Liver (tissue), 9 donors: ENCODE results near the gene ZNF556. TPM values are rescaled to one million over a fixed set of nuclear protein-coding genes. Genes with fewer than 3 reads are reported as not detected.
A peak's percentile ranks its signal among the peaks of the same experiment; 100 is the strongest.

ENCODE experiments used
- DNase-seq: peaks from one replicate; pipeline ENCODE4 v3.0.0-alpha.2; 2017; ENCODE audit warnings: low spot score
- H3K27ac ChIP-seq, 2 donors: one replicate each; pipeline ENCODE4 v1.7.0; 2013; ENCODE audit warnings: inconsistent platforms in 2 of 2, low read length in 2 of 2, control low read depth in 1 of 2, low read depth in 1 of 2, mild to moderate bottlenecking in 1 of 2
- H3K27me3 ChIP-seq, 4 donors: one replicate each; pipeline versions ENCODE4 v1.6.1 to v1.7.0; 2013; ENCODE audit warnings: low read length in 3 of 4, inconsistent platforms in 1 of 4, mild to moderate bottlenecking in 1 of 4, moderate library complexity in 1 of 4; ENCODE audit not compliant: control insufficient read depth in 4 of 4, insufficient read depth in 4 of 4
- H3K36me3 ChIP-seq, 4 donors: one replicate each; pipeline versions ENCODE4 v1.6.1 to v1.7.0; 2013; ENCODE audit warnings: low read length in 3 of 4, mild to moderate bottlenecking in 3 of 4, low read depth in 1 of 4, moderate library complexity in 1 of 4; ENCODE audit not compliant: control insufficient read depth in 4 of 4, insufficient read depth in 3 of 4
- H3K4me1 ChIP-seq, 4 donors: one replicate each; pipeline versions ENCODE4 v1.6.1 to v1.7.0; 2013; ENCODE audit warnings: low read length in 3 of 4, mild to moderate bottlenecking in 3 of 4, moderate library complexity in 1 of 4; ENCODE audit not compliant: control insufficient read depth in 4 of 4, insufficient read depth in 4 of 4
- H3K4me3 ChIP-seq, 3 donors: one replicate each; pipeline versions ENCODE4 v1.6.1 to v1.7.0; 2013; ENCODE audit warnings: low read length in 3 of 3, control low read depth in 1 of 3, low read depth in 1 of 3, mild to moderate bottlenecking in 1 of 3
- H3K9ac ChIP-seq, 2 donors: one replicate each; pipeline ENCODE4 v1.7.0; 2013; ENCODE audit warnings: low read length in 2 of 2, mild to moderate bottlenecking in 2 of 2, moderate library complexity in 2 of 2, control low read depth in 1 of 2, low read depth in 1 of 2
- H3K9me3 ChIP-seq, 4 donors: one replicate each; pipeline versions ENCODE4 v1.6.1 to v1.7.0; 2013; ENCODE audit warnings: low read length in 3 of 4; ENCODE audit not compliant: control insufficient read depth in 4 of 4
- FOXA1 ChIP-seq: IDR thresholded peaks from 2 replicates; pipeline ENCODE4 v1.6.1; 2016; ENCODE audit warnings: antibody characterized with exemption
- FOXA2 ChIP-seq: IDR thresholded peaks from 2 replicates; pipeline ENCODE4 v1.6.1; 2016; ENCODE audit warnings: antibody characterized with exemption
- HNF4G ChIP-seq: IDR thresholded peaks from 2 replicates; pipeline ENCODE4 v1.6.1; 2016; ENCODE audit warnings: antibody characterized with exemption
- RAD21 ChIP-seq, 2 donors: IDR thresholded peaks; 2 replicates each; pipeline ENCODE4 v1.6.1; 2016; ENCODE audit warnings: antibody characterized with exemption in 2 of 2, mild to moderate bottlenecking in 2 of 2
- REST ChIP-seq: IDR thresholded peaks from 2 replicates; pipeline ENCODE4 v1.6.1; 2016; ENCODE audit warnings: antibody characterized with exemption, mild to moderate bottlenecking
- RXRA ChIP-seq, 2 donors: IDR thresholded peaks; 2 replicates each; pipeline ENCODE4 v1.6.1; 2017 to 2018; ENCODE audit warnings: antibody characterized with exemption in 2 of 2, mild to moderate bottlenecking in 1 of 2
- SP1 ChIP-seq: IDR thresholded peaks from 2 replicates; pipeline ENCODE4 v1.6.1; 2018; ENCODE audit warnings: antibody characterized with exemption, mild to moderate bottlenecking
- TAF1 ChIP-seq: conservative IDR thresholded peaks from 2 replicates; pipeline ENCODE4 v1.6.1; 2016; ENCODE audit warnings: antibody characterized with exemption, mild to moderate bottlenecking
- YY1 ChIP-seq: IDR thresholded peaks from 2 replicates; pipeline ENCODE4 v1.6.1; 2016; ENCODE audit warnings: antibody characterized with exemption, mild to moderate bottlenecking
- ZBTB33 ChIP-seq: IDR thresholded peaks from 2 replicates; pipeline ENCODE4 v1.6.1; 2016; ENCODE audit warnings: antibody characterized with exemption
- WGBS: extraction: QIAGEN DNeasy Blood & Tissue Kit; methylation state at CpG from one replicate; pipeline ENCODE4 v1.1.7; 2013; 5-methylcytosine and 5-hydroxymethylcytosine counted together
- polyA plus RNA-seq, 2 donors: library from polyadenylated mRNA; stranded (reverse) in 1 of 2; unstranded in 1 of 2; fragments of 200-250 nt in 1 of 2; fragments of >200 nt in 1 of 2; fragmentation: Nextera tagmentation in 1 of 2; extraction: Ambion mirVana in 1 of 2; gene quantifications; one replicate each; pipeline versions ENCODE4 v1.2.1 to v1.2.3, GENCODE V29; 2013 to 2015
- total RNA-seq, 2 donors: library from RNA; depleted of rRNA; stranded (reverse); fragments of >200 nt; gene quantifications; one replicate each; pipeline ENCODE4 v1.2.3, GENCODE V29; 2014
- donor health status: healthy.
- donor health status: healthy.
- donor health status: healthy.
- donor health status: healthy.
- donor health status: healthy.

Gene ZNF556
- total and polyA plus RNA-seq, 4 donors: 0.08 TPM; not detected in 3

- Histone ChIP-seq H3K4me1 (no peaks in the 10 kb centered on the region), H3K27me3 (no peaks in the 10 kb centered on the region), H3K27ac (no peak overlapping the region), H3K36me3 (peaks cover 0 to 39% (median 28%) of the 10 kb centered on the region in 4 donors), H3K9me3 (peaks cover 10 to 37% (median 28%) of the 10 kb centered on the region in 4 donors), H3K9ac (no peak overlapping the region), H3K4me3 (peak overlapping the region in 2 of 3 donors; percentile 8 to 26)
- WGBS: 96% methylated on average over 13 of the region's 13 CpGs
- TF ChIP-seq HNF4G (no peak), ZBTB33 (no peak)
- no peak for DNase-seq
Measured at GRCh38 chr19:2827840-2828489, 39.2 kb upstream of the ZNF556 start.

- H3K9me3 ChIP-seq: peaks cover 35 to 68% (median 43%) of the 10 kb centered on the region in 4 donors
- peak overlapping the region in 2 of 3 donors; percentile 58 to 60 for H3K4me3 ChIP-seq
- H3K9ac ChIP-seq: no peak overlapping the region
Measured at GRCh38 chr19:2834294-2834871, 32.8 kb upstream of the ZNF556 start.

GRCh38 chr19:2837430-2837829 lies 29.7 kb upstream of the ZNF556 start:
- Histone ChIP-seq H3K9me3 (peaks cover 32 to 50% (median 34%) of the 10 kb centered on the region in 4 donors), H3K9ac (no peak overlapping the region)
- WGBS: 81% methylated on average over 4 of the region's 4 CpGs

More at GRCh38 chr19:2834294-2834871, 32.8 kb upstream of the ZNF556 start:
- Histone ChIP-seq H3K27me3 (no peaks in the 10 kb centered on the region), H3K4me1 (no peaks in the 10 kb centered on the region), H3K27ac (no peak overlapping the region), H3K36me3 (peaks cover 6 to 38% (median 27%) of the 10 kb centered on the region in 4 donors)
- 97% methylated on average over 19 of the region's 19 CpGs for WGBS
- TF ChIP-seq FOXA2 (no peak), FOXA1 (no peak), YY1 (no peak)
- DNase-seq: no peak

More at GRCh38 chr19:2837430-2837829, 29.7 kb upstream of the ZNF556 start:
- no peaks in the 10 kb centered on the region for H3K27me3 ChIP-seq
- H3K27ac ChIP-seq: no peak overlapping the region
- peaks cover 0 to 5% (median 3%) of the 10 kb centered on the region in 4 donors for H3K4me1 ChIP-seq
- DNase-seq: no peak
- H3K4me3 ChIP-seq: no peak overlapping the region
- TF ChIP-seq FOXA2 (no peak), RXRA (IDR thresholded peaks at IDR 0.05) (no peak), YY1 (no peak), RAD21 (IDR thresholded peaks at IDR 0.05) (no peak), TAF1 (no peak), REST (no peak), SP1 (no peak)
- peaks cover 6 to 30% (median 23%) of the 10 kb centered on the region in 4 donors for H3K36me3 ChIP-seq
